WERI-Rb-1 (cell line): ENCODE results near the gene SLC16A13.

Experiments used
- DNase-seq: peaks from one replicate; pipeline ENCODE4 v3.0.0-alpha.2; 2020
- H3K27ac ChIP-seq: fragments of 250-450 bp; sonication (Bioruptor Pico); 2 replicates; pipeline ENCODE4 v1.5.1; 2020; ENCODE audit warnings: mild to moderate bottlenecking, moderate library complexity
- H3K27me3 ChIP-seq: fragments of 250-450 bp; sonication (Bioruptor Pico); 2 replicates; pipeline ENCODE4 v1.5.1; 2021; ENCODE audit warnings: mild to moderate bottlenecking, low read depth, moderate library complexity; ENCODE audit not compliant: insufficient read depth, severe bottlenecking
- H3K36me3 ChIP-seq: fragments of 250-450 bp; sonication (Bioruptor Pico); 2 replicates; pipeline ENCODE4 v1.5.1; 2020; ENCODE audit warnings: mild to moderate bottlenecking, moderate library complexity
- H3K4me3 ChIP-seq: 2 replicates; pipeline ENCODE4 v1.5.1; 2011; ENCODE audit warnings: low read depth, mild to moderate bottlenecking, control low read depth, low read length
- H3K9me3 ChIP-seq: fragments of 250-450 bp; sonication (Bioruptor Pico); 2 replicates; pipeline ENCODE4 v1.5.1; 2021; ENCODE audit warnings: mild to moderate bottlenecking, moderate library complexity; ENCODE audit not compliant: severe bottlenecking
- CTCF ChIP-seq: IDR thresholded peaks from 2 replicates; pipeline ENCODE4 v1.5.1; 2011; ENCODE audit warnings: low read depth, mild to moderate bottlenecking, control low read depth, inconsistent platforms, low read length

SLC16A13 gene

GRCh38 chr17:7068268-7068667, 32.5 kb downstream of the SLC16A13 start:
- no peak for DNase-seq
- H3K27me3 ChIP-seq: no peaks in the 10 kb centered on the region
- no peak overlapping the region for H3K27ac ChIP-seq
- no peak for TF ChIP-seq CTCF
- H3K36me3 ChIP-seq: no peaks in the 10 kb centered on the region
- H3K9me3 ChIP-seq: peaks cover 9% of the 10 kb centered on the region
- no peak overlapping the region for H3K4me3 ChIP-seq

GRCh38 chr17:7070712-7071111, 34.9 kb downstream of the SLC16A13 start:
- H3K27me3 ChIP-seq: no peaks in the 10 kb centered on the region
- no peak for TF ChIP-seq CTCF
- H3K4me3 ChIP-seq: no peak overlapping the region
- no peak overlapping the region for H3K27ac ChIP-seq
- no peak for DNase-seq
- peaks cover 9% of the 10 kb centered on the region for H3K9me3 ChIP-seq
- no peaks in the 10 kb centered on the region for H3K36me3 ChIP-seq

- Histone ChIP-seq H3K27ac (no peak overlapping the region), H3K27me3 (no peaks in the 10 kb centered on the region), H3K36me3 (no peaks in the 10 kb centered on the region), H3K9me3 (peaks cover 8% of the 10 kb centered on the region), H3K4me3 (no peak overlapping the region)
- DNase-seq: no peak
- TF ChIP-seq CTCF: no peak
Measured at GRCh38 chr17:7072406-7072805, 36.6 kb downstream of the SLC16A13 start.

- Histone ChIP-seq H3K4me3 (no peak overlapping the region), H3K27me3 (no peaks in the 10 kb centered on the region), H3K9me3 (peaks cover 1% of the 10 kb centered on the region), H3K36me3 (no peaks in the 10 kb centered on the region), H3K27ac (no peak overlapping the region)
- TF ChIP-seq CTCF: no peak
- no peak for DNase-seq
Measured at GRCh38 chr17:7074931-7075330, 39.1 kb downstream of the SLC16A13 start.

- TF ChIP-seq CTCF: no peak
- Histone ChIP-seq H3K4me3 (no peak overlapping the region), H3K9me3 (peaks cover 6% of the 10 kb centered on the region), H3K36me3 (no peaks in the 10 kb centered on the region), H3K27me3 (no peaks in the 10 kb centered on the region), H3K27ac (no peak overlapping the region)
- DNase-seq: no peak
Measured at GRCh38 chr17:7077911-7078546, 42.2 kb downstream of the SLC16A13 start.

- TF ChIP-seq CTCF: no peak
- no peak overlapping the region for H3K4me3 ChIP-seq
- no peak overlapping the region for H3K27ac ChIP-seq
- H3K36me3 ChIP-seq: no peaks in the 10 kb centered on the region
- no peaks in the 10 kb centered on the region for H3K27me3 ChIP-seq
- DNase-seq: no peak
- peaks cover 6% of the 10 kb centered on the region for H3K9me3 ChIP-seq
Measured at GRCh38 chr17:7078711-7079110, 42.9 kb downstream of the SLC16A13 start.
